ENCODE results near the gene CCDC34.

Gene CCDC34

GRCh38 chr11:27391331-27392015, 28.5 kb upstream of the CCDC34 start:
- no peak for DNase-seq

DNA sequence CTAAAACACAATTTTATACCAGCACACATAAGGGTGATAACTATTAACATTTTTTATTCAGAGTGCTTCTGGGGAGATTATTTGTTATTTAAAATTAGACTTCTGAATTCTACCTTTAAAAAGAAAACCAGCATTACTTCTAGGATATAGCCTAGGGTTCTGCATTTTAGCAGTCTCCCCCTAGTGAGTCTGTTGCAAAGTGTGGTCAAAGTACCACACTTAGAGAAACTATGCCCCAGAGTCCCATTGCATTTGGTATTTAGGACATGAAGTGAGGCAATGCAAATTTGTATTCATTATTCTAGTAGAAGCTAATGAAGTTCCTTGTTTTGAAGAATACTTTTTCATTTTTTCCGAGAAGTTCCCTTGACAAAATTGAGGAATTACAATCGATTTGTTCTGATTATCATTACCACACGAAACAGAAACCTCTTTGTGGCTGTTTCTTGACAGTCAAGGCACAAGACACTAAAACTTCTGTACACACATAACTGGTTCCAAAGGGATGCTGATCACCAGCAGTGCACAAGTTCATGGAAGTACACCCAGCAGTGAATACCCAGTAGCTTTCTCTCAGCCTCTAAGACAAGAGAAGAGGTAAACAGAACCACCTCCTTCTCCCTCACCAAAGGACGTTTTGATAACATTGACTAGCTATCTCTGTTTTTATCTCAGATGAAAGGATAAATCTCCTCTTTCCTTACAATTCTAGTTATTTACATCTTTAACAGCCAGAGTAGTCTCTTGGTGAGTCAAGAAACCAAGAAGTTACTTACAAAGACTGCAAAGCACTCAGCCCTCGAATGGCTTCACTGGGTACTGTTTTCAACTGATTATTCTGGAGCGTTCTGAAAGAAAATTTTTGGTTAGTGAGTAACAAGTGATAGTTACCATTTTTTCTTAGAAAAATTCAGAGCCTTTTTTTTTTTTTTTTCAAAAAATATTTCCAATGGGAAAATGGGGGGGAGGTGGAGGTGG, 27.6 kb upstream of the CCDC34 start:
- no peak for DNase-seq

DNA sequence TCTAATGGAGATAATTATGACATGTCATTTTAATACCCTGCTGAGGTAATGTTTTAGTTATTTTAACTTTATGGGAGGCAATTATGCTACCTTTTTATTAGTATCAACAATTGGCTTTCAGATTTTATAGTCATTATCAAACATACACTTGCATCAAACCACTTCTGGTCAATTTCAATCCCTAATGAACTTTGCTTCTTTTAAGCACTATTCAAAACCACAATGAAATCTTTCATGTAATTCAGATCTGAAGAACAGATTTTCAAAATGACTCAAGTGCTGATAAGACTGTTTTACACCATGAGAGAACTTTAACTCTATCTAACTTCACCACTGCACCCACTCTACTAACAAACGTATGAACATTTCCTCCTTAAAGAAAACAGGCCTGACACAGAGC, 25.9 kb upstream of the CCDC34 start:
- DNase-seq = no peak

DNA sequence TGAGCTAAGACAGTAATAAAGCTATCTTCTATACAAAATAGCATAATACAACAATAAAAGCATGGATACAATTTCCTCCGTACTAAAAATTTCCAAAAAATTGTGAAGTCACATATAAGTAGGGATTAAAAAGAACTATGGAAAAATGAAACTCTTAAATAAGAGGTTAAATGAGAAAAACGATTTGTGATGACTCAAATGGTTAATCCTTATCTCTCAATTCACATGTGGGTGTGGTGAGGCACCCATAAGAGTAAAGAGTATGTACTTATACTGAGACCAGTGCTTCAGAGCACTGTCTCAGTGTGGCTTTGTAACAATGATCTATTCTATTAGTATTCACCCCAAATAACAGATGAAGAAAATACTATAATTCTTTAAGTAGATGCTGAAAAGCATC, 25.0 kb upstream of the CCDC34 start:
- no peak for DNase-seq

DNA sequence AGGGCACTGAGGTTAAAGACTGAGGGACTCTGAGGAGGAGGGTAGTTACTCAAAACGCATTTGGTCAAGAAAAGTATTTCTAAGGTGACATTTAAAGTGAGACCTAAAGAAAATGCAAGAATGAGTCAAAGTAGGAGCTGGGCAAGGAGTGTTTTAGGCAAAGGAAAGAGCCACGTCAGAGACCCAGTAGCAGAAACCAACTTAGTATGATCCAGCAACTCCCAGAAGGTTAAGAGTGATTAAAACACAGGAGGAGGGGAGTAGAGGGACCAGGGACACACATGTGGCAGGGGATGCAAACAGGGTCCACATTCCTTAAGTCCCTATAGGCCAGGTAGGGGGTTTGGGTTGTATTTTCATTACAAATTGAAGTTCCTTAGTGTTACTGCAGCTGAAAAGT, 24.3 kb upstream of the CCDC34 start:
- DNase-seq = no peak

DNA sequence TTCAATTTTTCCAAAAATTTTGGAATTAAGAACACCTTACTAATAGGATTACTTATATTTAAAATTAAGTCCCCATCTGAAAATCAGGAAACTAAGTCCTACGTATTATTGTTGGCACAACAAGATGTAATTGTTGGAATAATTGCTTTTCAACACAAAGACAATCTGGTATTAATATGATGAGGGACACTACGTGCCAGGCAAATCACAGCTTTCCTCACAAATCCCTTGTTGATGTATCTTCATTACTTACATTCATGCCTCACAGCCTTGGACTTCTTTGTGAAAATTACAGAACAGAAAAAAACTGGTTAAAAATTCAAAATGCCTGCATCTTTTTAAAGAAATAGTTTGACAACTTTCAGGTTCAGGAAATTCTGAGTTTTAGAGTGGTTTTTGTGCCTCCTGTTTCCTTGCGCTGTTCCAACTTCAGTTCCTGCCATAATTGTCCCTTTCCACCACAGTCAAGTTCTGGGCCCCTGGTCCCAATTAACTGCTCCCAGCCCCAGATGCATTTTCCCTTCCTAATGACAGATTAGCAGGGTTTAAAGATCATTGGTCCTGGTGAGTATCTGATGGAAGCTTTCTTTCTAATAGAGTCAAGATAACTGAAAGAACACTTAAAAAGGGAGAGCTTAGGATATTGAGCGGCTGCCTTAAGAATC, 23.3 kb upstream of the CCDC34 start:
- DNase-seq = no peak

DNA sequence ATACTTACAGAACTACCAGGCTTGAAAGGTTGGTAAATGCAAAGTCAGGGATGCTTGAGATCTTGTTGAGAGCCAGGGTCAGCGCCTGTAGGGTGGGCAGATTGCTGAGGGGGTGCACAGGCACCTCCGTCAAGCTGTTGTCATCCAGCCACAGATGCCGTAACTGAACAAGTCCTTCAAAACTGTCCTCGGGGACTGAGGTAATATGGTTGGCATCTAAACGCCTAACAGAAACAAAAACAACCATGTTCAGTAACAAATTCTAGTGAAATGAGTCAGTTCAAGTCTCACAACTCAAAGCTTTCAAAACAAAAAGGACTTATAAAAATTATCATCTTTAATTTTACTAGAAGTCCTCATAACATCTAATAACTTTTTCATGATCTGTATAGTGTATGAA, 22.2 kb upstream of the CCDC34 start:
- DNase-seq = no peak

- no peak for DNase-seq
Observed at GRCh38 chr11:27384227-27384626, 21.2 kb upstream of the CCDC34 start.

DNA sequence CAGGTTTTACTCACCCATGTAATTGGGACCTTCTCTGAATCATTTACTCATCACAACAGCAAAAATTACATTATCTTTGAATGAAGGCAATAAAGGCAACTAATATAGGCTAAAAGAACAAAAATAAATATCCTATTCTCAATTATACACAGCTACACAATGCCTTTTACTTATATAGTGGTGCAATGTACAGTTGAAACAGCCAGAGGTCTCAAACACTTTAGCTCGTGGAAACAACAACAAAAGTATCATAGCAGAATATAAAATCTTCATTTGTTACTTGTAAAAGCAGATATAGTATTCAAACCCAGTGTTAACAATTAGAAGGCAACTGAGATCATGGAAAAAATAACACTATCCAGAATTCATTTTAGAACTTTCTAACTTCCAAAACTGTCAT, 20.6 kb upstream of the CCDC34 start:
- no peak for DNase-seq

DNA sequence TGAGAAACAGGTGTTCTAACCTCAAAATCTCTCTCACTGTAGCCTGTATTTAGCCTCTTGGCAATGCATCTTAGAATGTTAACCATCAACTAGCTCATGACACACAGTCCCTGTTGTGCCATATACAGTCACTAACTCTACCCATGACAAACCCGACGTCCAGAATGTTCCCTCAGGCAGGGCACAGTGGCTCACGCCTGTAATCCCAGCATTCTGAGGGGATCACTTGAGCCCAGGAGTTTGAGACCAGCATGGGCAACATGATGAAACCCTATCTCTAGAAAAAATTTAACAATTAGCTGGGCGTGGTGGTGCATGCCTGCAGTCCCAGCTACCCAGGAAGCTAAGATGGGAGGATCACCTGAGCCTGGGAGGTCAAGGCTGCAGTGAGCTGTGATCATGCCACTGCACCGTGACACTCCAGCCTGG, 18.2 kb upstream of the CCDC34 start:
- no peak for DNase-seq

GRCh38 chr11:27380771-27381170, 17.8 kb upstream of the CCDC34 start:
- no peak for DNase-seq

- DNase-seq = no peak
Observed at GRCh38 chr11:27379449-27379848, 16.4 kb upstream of the CCDC34 start.

DNA sequence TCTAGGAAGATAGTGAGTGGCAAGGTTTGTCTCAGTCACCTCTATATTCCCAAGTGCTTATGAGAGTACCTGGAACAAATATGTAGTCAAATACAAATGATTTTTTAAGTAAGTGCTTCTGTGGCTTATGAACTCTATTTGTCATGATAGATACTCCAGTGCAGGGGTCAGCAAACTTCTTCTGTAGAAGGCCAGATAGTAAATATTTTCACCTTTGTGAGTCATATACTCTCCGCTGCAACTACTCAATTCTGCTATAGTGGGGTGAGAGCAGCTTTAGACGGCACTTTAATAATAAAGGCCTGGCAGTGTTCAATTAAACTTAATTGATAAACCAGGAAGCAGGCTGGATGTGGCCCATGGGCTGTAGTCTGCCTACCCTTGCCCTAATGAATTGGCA, 12.4 kb upstream of the CCDC34 start:
- no peak for DNase-seq

GRCh38 chr11:27373856-27374602, 11.0 kb upstream of the CCDC34 start:
- no peak for DNase-seq

DNA sequence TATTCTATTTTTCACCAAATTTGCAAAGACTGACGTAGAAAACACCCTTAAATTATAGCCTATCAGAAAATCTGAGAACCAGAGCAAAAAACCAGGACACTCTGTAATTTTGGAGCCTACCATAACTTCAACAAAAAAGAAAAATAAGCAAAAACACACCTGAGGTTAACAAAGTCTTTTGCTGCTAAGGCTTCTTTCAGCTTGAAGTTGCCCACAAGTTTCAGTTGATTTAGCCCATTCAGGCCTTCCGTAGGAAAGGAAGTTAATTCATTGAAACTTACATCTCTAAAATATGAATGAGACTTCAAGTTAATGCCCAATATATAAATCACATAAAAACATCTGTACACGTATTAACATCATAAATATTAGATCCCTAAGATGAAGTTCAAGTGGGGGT, 10.4 kb upstream of the CCDC34 start:
- no peak for DNase-seq

GRCh38 chr11:27372164-27372563, 9.1 kb upstream of the CCDC34 start:
- DNase-seq = no peak

DNA sequence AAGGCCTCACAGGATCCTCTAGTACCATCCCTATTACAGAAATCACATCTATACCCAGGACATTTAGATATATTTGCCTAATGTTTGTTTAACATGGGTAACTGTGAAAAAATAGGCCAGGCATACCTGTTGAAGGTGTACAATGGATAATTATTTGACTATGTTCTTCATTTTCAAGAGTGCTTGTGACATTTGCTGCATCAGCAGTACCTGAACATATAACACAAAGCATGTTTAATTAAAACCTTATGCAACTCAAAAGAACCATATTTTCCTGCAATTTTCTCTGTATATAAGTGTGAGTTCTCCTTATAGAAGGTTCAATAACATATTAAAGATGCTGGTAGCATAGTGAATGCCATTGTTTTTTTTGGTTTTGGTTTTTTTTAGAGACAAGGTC, 8.5 kb upstream of the CCDC34 start:
- DNase-seq = no peak

- no peak for DNase-seq
Observed at GRCh38 chr11:27370374-27370773, 7.4 kb upstream of the CCDC34 start.

- DNase-seq = no peak
Observed at GRCh38 chr11:27367881-27368280, 4.9 kb upstream of the CCDC34 start.

- no peak for DNase-seq
Observed at GRCh38 chr11:27363576-27364117, 632 bp upstream of the CCDC34 start.

DNA sequence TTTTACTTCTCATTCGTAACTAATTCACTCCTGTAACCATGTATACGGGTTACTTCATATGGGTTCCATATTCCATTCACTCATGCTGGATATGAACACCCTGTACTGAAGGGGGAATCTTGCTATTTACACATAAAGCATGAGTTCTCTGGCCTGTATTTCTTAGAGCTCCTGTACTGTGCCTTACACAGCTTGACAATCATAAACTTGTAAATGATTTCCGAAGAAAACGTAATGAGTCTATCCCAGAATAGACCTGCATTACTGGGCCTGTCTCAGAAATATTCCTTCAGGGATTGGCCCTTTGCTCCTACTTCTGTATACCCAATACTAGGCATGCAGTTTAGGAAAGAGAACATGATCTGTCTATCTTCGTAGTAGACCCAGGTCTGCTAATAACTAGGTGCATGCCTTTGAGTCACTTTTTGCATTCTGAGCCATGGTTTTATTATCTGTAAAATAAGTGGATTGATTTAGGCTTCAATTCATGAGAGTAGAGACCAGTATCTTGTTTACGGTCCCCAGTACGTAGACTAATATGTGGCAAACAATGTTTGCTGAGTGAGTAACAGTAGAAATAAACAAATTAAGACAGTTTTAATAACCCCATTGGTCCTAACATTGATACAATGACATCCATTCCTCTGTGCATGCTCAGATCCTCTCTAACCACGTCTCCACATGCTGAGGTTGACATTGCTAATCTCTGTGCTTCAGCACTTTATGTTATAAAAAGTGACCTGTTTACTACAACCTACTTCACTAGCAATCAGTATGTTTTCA, 1.2 kb downstream of the CCDC34 start:
- DNase-seq = no peak

GRCh38 chr11:27358296-27358695, 4.7 kb downstream of the CCDC34 start:
- no peak for DNase-seq

All from effector CD8-positive, alpha-beta T cell (primary cell).